ES-I3 (cell line): Measurements from ENCODE around the gene SNX10.
"Not testable (repeated sequence)": the region's sequence is repeated elsewhere in the genome, so short reads cannot be mapped to it uniquely, and the experiment has no call there.

ENCODE experiments used
- H3K36me3 ChIP-seq: 2 replicates; pipeline ENCODE4 v1.6.1; 2013; ENCODE audit warnings: mild to moderate bottlenecking, low read length, control low read depth, moderate library complexity; ENCODE audit not compliant: insufficient read depth
- H3K4me1 ChIP-seq: 2 replicates; pipeline ENCODE4 v1.6.1; 2013; ENCODE audit warnings: mild to moderate bottlenecking, control low read depth, low read length; ENCODE audit not compliant: insufficient read depth
- H3K9ac ChIP-seq: 2 replicates; pipeline ENCODE4 v1.6.1; 2013; ENCODE audit warnings: low read depth, mild to moderate bottlenecking, low read length, moderate library complexity
- H3K9me3 ChIP-seq: 2 replicates; pipeline ENCODE4 v1.6.1; 2013; ENCODE audit warnings: mild to moderate bottlenecking, low read length, moderate library complexity; ENCODE audit not compliant: control insufficient read depth, insufficient read depth

The SNX10 gene

GRCh38 chr7:26286157-26286556 lies 5.5 kb upstream of the SNX10 start:
- Histone ChIP-seq H3K36me3 (no peaks in the 10 kb centered on the region), H3K9ac (no peak overlapping the region), H3K9me3 (no peaks in the 10 kb centered on the region), H3K4me1 (no peaks in the 10 kb centered on the region)

DNA sequence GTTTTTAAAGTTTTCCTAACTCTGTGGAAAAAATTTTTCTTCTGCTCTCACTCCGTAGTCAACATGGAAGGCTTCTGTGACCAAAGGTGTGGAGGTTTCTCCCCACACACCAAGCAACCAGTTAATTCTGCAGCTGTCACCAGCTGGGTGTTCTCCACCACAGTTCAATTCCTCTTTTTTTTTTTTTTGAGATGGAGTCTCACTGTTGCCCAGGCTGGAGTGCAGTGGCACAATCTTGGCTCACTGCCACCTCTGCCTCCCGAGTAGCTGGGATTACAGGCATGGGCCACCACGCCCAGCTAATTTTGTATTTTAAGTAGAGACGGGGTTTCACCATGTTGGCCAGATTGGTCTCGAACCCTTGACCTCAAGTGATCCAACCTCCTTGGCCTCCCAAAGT lies 3.5 kb upstream of the SNX10 start:
- not testable (repeated sequence) for H3K36me3 ChIP-seq, H3K9me3 ChIP-seq, H3K9ac ChIP-seq, H3K4me1 ChIP-seq

DNA sequence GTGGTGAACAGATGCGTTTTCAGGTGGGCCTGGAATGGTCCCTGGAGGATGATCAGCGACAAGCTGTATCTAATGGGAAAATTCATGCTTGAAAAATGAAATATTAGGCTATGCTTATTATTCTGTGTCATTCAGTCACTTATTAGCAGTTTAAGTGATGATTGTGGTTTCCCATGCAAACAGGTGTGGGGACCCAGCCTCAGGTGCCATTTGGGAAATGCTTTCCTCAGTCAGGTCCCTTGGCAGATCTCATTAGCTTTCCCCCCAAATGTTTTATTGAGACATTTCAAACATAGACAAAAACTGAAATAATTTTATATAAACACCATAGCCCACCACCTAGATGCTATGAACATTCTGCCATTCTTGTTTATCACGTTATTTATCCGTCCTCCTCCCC lies 411 bp upstream of the SNX10 start:
- H3K4me1 ChIP-seq: no peaks in the 10 kb centered on the region

DNA sequence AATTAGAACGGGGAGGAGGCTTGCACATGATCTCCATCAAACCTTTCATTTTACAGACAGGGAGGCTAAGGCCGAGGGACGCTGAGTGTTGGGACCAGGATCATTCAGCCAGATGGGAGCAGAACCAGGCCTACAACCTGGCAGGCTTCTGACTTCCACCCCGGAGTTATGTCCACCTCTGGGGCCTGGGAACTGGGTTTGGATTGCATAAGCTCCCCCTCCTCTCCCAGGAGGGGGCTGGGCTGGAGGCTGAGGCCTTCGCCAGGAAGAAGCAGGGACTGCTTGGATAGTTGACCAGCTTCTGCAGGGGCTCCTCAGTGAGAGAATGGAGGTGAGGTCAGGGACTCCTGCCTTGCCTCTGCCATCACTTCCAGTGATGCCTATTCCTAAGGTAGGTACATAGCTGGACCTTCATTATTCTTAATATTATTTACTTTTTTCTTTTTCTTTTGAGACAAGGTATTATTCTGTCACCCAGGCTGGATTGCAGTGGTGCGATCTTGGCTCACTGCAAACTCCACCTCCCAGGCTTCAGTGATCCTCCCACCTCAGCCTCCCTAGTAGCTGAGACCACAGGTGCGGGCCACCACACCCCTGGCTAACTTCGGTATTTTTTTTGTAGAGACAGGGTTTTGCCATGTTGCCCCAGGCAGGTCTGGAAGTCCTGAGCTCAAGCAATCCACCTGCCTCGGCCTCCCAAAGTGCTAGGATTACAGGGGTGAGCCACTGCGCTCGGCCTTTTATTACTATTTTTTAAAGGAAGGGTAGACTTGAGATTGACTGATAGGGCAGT lies 1.3 kb downstream of the SNX10 start:
- H3K4me1 ChIP-seq: no peaks in the 10 kb centered on the region
- H3K36me3 ChIP-seq: no peaks in the 10 kb centered on the region
- no peaks in the 10 kb centered on the region for H3K9me3 ChIP-seq
- peak overlapping the region; percentile 97; the same call in 1 of the 2 replicates for H3K9ac ChIP-seq

More for the DNA sequence above, 411 bp upstream of the SNX10 start:
- peak overlapping the region; percentile 97; the same call in 1 of the 2 replicates for H3K9ac ChIP-seq
- H3K9me3 ChIP-seq: no peaks in the 10 kb centered on the region
- no peaks in the 10 kb centered on the region for H3K36me3 ChIP-seq

GRCh38 chr7:26293569-26294308 lies 2.1 kb downstream of the SNX10 start:
- H3K36me3 ChIP-seq: no peaks in the 10 kb centered on the region
- no peaks in the 10 kb centered on the region for H3K4me1 ChIP-seq
- H3K9ac ChIP-seq: no peak overlapping the region
- H3K9me3 ChIP-seq: no peaks in the 10 kb centered on the region

DNA sequence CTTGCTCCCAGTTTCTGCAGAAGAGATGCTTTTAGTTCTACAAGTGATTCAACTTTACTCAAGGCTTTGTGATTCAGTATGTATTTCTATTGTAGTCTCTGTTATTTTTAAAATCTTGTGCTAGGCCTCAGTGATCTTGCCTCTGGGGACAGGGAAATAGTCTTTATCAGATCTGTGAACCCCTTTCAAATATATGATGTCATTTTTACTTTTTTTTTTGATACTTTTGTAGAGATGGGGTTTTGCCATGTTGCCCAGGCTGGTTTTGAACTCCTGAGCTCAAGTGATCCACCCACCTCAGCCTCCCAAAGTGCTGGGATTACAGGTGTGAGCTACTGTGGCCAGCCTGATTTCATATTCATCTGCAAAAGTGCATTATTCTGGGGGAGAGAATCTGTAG lies 3.4 kb downstream of the SNX10 start:
- Histone ChIP-seq H3K9ac (no peak overlapping the region), H3K4me1 (no peaks in the 10 kb centered on the region), H3K36me3 (no peaks in the 10 kb centered on the region), H3K9me3 (no peaks in the 10 kb centered on the region)

- Histone ChIP-seq H3K36me3 (no peaks in the 10 kb centered on the region), H3K4me1 (no peaks in the 10 kb centered on the region), H3K9me3 (no peaks in the 10 kb centered on the region), H3K9ac (no peak overlapping the region)
These were observed 3.9 kb downstream of the SNX10 start for GRCh38 chr7:26295586-26295985.

DNA sequence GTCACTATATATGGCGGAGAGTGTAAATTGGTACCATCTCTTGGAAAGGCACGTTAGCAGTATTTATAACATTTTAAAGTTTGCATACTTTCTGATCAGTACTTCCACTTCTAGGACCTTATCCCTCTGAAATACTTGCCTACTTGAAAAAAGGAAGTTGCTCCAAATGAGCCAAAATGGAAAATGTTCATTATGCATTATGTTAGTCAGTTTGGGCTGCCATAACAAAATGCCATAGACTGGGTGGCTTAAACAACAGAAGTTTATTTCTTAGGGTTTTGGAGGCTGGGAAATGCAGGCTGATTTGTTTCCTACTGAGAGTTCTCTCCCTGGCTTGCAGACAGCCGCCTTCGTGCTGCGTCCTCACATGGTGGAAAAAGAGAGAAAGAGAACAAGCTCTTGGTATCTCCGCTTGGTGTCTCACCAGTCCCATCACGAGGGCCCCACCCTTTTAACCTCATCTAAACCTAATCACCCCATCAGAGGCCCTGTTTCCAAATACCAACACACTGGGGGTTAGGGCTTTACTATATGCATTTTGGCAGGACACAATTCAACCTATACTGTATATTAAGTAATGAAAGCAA lies 6.9 kb downstream of the SNX10 start:
- no peak overlapping the region for H3K9ac ChIP-seq

GRCh38 chr7:26305090-26305868 lies 13.6 kb downstream of the SNX10 start:
- no peak overlapping the region for H3K9ac ChIP-seq
- H3K36me3 ChIP-seq: no peaks in the 10 kb centered on the region
- H3K4me1 ChIP-seq: peaks cover 7% of the 10 kb centered on the region; the same call in 1 of the 2 replicates
- no peaks in the 10 kb centered on the region for H3K9me3 ChIP-seq

More for the DNA sequence above, 6.9 kb downstream of the SNX10 start:
- Histone ChIP-seq H3K4me1 (no peaks in the 10 kb centered on the region), H3K36me3 (no peaks in the 10 kb centered on the region), H3K9me3 (no peaks in the 10 kb centered on the region)

GRCh38 chr7:26305869-26306665 lies 14.4 kb downstream of the SNX10 start:
- Histone ChIP-seq H3K36me3 (no peaks in the 10 kb centered on the region), H3K4me1 (peaks cover 7% of the 10 kb centered on the region; the same call in 1 of the 2 replicates), H3K9ac (no peak overlapping the region), H3K9me3 (no peaks in the 10 kb centered on the region)

- Histone ChIP-seq H3K4me1 (peaks cover 7% of the 10 kb centered on the region; the same call in 1 of the 2 replicates), H3K9me3 (no peaks in the 10 kb centered on the region), H3K9ac (no peak overlapping the region)
These were observed 15.1 kb downstream of the SNX10 start for GRCh38 chr7:26306790-26307189.

DNA sequence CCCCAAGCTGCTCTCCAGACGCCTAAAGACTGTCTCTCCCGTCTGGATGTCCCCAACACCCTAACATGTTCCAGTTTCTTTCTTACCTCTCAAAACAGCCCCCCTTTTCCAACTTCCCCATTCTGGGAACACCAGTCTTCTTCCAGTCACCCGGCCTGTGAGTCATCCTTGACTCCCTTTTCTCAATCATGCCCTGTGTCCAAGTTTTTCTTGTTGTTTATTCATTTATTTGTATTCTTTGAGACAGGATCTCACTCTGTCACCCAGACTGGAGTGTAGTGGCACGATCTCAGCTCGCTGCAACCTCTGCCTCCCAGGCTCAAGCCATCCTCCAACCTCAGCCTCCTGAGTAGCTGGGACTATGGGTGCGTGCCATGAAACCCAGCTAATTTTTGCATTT lies 15.6 kb downstream of the SNX10 start:
- H3K9ac ChIP-seq: no peak overlapping the region
- H3K36me3 ChIP-seq: no peaks in the 10 kb centered on the region
- no peaks in the 10 kb centered on the region for H3K9me3 ChIP-seq
- H3K4me1 ChIP-seq: peaks cover 7% of the 10 kb centered on the region; the same call in 1 of the 2 replicates

More at GRCh38 chr7:26306790-26307189, 15.1 kb downstream of the SNX10 start:
- H3K36me3 ChIP-seq: no peaks in the 10 kb centered on the region

- H3K4me1 ChIP-seq: peaks cover 7% of the 10 kb centered on the region; the same call in 1 of the 2 replicates
- no peaks in the 10 kb centered on the region for H3K36me3 ChIP-seq
- no peaks in the 10 kb centered on the region for H3K9me3 ChIP-seq
- no peak overlapping the region for H3K9ac ChIP-seq
These were observed 16.1 kb downstream of the SNX10 start for GRCh38 chr7:26307791-26308190.
